ENCODE measurements around the gene LRBA.

Gene LRBA

DNA sequence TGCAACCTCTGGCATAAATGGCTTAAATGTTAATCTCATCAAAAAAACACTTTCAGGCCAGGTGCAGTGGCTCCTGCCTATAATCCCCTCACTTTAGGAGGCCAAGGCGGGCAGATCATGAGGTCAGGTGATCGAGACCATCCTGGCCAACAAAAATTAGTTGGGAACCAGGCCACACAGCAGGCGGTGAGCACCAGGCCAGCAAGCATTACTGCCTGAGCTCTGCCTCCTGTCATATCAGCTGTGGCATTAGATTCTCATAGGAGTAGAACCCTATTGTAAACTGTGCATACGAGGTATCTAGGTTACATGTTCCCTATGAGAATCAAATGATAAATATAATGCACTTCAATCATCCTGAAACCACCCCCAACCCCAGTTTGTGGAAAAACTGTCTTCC is 125.8 kb downstream of the LRBA start:
- DNase-seq (ENCODE audit: low read depth) = no peak
- H3K4me3 ChIP-seq (ENCODE audit: low read depth, low read length) = no peak overlapping the region
- TF ChIP-seq, protein P1, sequence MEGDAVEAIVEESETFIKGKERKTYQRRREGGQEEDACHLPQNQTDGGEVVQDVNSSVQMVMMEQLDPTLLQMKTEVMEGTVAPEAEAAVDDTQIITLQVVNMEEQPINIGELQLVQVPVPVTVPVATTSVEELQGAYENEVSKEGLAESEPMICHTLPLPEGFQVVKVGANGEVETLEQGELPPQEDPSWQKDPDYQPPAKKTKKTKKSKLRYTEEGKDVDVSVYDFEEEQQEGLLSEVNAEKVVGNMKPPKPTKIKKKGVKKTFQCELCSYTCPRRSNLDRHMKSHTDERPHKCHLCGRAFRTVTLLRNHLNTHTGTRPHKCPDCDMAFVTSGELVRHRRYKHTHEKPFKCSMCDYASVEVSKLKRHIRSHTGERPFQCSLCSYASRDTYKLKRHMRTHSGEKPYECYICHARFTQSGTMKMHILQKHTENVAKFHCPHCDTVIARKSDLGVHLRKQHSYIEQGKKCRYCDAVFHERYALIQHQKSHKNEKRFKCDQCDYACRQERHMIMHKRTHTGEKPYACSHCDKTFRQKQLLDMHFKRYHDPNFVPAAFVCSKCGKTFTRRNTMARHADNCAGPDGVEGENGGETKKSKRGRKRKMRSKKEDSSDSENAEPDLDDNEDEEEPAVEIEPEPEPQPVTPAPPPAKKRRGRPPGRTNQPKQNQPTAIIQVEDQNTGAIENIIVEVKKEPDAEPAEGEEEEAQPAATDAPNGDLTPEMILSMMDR (IDR thresholded peaks at IDR 0.05; ENCODE audit: insufficient read depth, low read depth, low read length, missing control alignments) = no peak

DNA sequence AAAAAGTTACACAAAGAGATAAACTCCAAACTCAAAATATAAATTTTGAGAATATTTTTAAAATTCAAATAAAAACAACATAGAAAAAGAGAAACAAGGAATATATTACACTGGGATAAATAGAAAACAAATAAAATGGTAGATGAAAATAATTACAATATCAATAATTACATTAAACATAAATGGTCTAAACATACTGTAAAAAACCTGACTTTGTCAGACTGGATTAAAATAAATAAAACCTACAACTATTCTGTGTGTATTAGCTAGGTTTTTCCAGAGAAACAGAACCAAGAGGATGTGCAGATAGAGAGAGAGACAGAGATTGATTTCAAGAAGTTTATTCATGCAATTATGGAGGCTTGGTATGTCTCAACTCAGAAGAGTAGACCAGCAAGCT is 126.5 kb downstream of the LRBA start:
- H3K4me3 ChIP-seq (ENCODE audit: low read depth, low read length) = no peak overlapping the region
- TF ChIP-seq, protein P1 (IDR thresholded peaks at IDR 0.05; ENCODE audit: insufficient read depth, low read depth, low read length, missing control alignments) = no peak
- DNase-seq (ENCODE audit: low read depth) = no peak

DNA sequence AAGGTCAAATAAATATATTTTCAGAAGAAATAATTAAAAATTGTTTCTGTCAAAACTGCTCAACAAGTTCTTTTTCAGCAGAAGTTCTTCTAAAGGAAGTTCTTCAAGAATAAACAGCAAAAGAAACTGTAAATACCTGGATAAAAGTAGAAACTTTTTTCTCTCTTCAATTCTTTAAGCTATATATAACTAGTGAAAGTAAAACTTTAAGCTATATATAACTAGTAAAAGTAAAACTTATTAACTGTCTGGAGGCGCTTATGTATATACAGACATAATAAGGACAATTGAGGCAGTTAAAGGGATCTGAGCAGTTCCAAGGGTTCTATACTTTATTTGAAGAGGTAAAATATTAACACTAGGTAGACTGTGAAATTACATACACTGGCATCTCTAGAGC is 126.9 kb downstream of the LRBA start:
- H3K4me3 ChIP-seq (ENCODE audit: low read depth, low read length) = no peak overlapping the region
- TF ChIP-seq, protein P1 (IDR thresholded peaks at IDR 0.05; ENCODE audit: insufficient read depth, low read depth, low read length, missing control alignments) = no peak
- DNase-seq (ENCODE audit: low read depth) = no peak

DNA sequence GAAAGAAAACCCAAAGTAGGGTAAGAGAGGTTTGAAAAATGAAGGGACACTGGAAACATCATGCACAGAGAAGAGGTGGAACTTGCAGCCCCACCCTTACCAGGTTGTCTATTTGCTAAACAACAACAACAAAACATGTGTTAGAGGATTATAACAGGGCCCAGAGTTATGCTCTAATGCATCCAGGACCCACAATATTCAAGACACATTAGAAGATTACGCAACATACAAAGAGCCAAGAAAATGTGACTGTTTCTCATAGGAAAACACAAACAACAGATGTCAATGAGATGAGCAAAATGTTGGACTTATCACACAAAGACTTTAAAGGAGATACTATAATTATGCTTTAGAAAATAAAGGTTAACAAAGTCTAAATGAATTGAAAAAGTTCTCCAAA is 128.5 kb downstream of the LRBA start:
- no peak overlapping the region for H3K4me3 ChIP-seq (ENCODE audit: low read depth, low read length)
- TF ChIP-seq, protein P1 (IDR thresholded peaks at IDR 0.05; ENCODE audit: insufficient read depth, low read depth, low read length, missing control alignments) = no peak
- DNase-seq (ENCODE audit: low read depth) = no peak

DNA sequence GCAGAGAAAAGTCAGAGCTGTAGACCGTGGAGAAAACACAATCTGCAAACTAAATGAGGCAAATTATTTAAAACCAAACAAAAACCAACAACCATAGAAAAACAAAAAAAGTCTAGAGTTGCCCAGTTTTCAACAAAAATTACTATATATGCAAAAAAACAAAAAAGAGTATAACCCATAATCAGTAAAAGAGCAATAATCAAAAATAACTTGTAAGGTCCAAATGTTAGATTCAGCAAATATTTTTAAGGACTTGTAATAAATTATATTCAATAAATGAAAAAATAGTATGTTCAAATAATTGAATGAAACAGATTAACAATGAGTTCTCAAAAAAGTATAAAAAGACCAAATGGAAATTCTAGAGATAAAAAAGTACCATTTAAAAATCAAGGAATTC is 130.5 kb downstream of the LRBA start:
- TF ChIP-seq, protein P1 (IDR thresholded peaks at IDR 0.05; ENCODE audit: insufficient read depth, low read depth, low read length, missing control alignments) = no peak
- DNase-seq (ENCODE audit: low read depth) = no peak
- H3K4me3 ChIP-seq (ENCODE audit: low read depth, low read length) = peak overlapping the region; percentile 40

DNA sequence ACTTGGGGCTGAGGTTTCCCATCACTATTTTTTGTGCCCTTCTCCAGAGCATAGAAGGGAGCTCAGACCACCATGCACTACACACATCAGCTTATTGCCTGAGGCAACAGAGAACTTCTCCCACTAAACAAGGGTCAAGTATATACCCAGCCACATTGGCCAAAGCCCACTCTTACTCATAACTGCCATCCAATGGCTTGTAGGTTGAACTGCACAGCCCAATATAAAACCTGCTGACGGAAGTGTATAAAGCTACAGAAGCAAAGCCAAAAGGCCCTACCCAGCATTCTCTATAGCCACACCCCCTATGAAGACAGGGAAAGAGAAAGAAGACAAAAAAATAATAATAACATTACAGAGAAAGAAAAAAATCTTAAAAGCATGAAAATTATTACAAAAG is 139.7 kb downstream of the LRBA start:
- H3K4me3 ChIP-seq (ENCODE audit: low read depth, low read length) = no peak overlapping the region
- DNase-seq (ENCODE audit: low read depth) = no peak
- TF ChIP-seq, protein P1 (IDR thresholded peaks at IDR 0.05; ENCODE audit: insufficient read depth, low read depth, low read length, missing control alignments) = no peak

DNA sequence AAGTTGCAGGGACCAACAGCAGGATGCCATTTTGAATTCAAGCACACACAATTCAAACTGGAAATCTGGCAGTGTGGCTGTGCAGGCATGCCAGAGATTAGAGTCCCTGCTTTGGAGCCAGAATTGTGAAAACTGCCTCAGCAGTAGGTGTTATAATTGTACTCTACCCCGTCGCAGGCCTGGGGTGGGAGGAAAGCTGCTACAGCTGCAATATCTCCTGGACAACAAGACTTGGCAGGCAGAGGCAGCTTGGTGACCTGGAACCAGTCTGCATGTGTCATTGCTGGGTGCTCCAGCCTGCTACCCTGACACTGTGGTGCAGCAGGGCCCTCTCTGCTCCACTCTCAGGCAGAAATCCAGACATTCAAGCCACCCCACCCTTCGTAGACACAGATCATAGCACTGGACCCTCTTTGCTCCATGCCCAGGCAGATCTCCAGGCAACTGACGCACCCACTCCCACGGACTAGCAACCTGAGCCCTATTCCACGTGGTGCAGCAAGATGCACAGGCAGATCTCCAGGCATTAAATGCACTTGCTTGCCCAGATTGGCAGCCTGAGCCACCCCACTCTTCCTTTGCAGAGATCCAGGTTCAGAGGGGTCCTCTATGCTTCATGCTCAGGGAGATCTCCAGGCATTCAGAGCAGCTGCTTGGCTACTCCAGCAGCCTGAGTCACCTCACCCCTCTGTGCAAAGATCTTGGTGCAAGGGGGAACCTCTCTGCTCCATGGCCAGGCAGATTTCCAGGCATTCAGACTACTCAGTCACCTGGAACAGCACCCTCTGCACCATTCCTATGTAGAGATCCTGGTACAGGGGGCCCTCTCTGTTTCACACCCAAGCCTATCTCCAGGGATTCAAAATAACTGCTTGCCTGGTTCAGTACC is 140.5 kb downstream of the LRBA start:
- DNase-seq (ENCODE audit: low read depth) = no peak
- TF ChIP-seq, protein P1 (IDR thresholded peaks at IDR 0.05; ENCODE audit: insufficient read depth, low read depth, low read length, missing control alignments) = no peak
- no peak overlapping the region for H3K4me3 ChIP-seq (ENCODE audit: low read depth, low read length)

Data from GM12865 (cell line).